Breast epithelium (tissue), 4 donors: ENCODE data around the gene MYO1A. TPM values are rescaled to one million over a fixed set of nuclear protein-coding genes. Genes with fewer than 3 reads are reported as not detected.

Experiments used
- DNase-seq, 2 donors: peaks; one replicate each; pipeline ENCODE4 v3.0.0-alpha.2; 2019; ENCODE audit warnings: low spot score in 2 of 2
- H3K27ac ChIP-seq, 2 donors: fragments of 200-600 bp; sonication (generic) in 1 of 2; one replicate each; pipeline ENCODE4 v1.5.1; 2016 to 2019; ENCODE audit warnings: mild to moderate bottlenecking in 1 of 2
- H3K27me3 ChIP-seq, 2 donors: fragments of 200-600 bp; sonication (generic) in 1 of 2; one replicate each; pipeline versions ENCODE4 v1.5.1 to v1.6.0; 2017 to 2019; ENCODE audit warnings: control low read depth in 1 of 2, mild to moderate bottlenecking in 1 of 2
- H3K36me3 ChIP-seq: fragments of 200-600 bp; one replicate; pipeline ENCODE4 v1.5.1; 2019
- H3K4me1 ChIP-seq, 2 donors: fragments of 200-600 bp; sonication (generic); one replicate each; pipeline ENCODE4 v1.5.1; 2016 to 2019; ENCODE audit warnings: control low read depth in 1 of 2
- H3K4me3 ChIP-seq, 3 donors: fragments of 200-600 bp; sonication (generic); 1 replicate in 2 of 3; 2 replicates in 1 of 3; pipeline ENCODE4 v1.5.1; 2016 to 2019; ENCODE audit warnings: mild to moderate bottlenecking in 3 of 3, moderate library complexity in 2 of 3
- H3K9me3 ChIP-seq, 2 donors: fragments of 200-600 bp; sonication (generic) in 1 of 2; one replicate each; pipeline ENCODE4 v1.5.1; 2016 to 2019; ENCODE audit warnings: control low read depth in 1 of 2
- POLR2A ChIP-seq: fragments of 450-650 bp; IDR thresholded peaks from one replicate; pipeline ENCODE4 v1.6.1; 2016; ENCODE audit warnings: antibody characterized with exemption, mild to moderate bottlenecking, moderate library complexity
- POLR2AphosphoS5 ChIP-seq, 3 donors: sonication (generic); formaldehyde crosslinking; IDR thresholded peaks; one replicate each; pipeline ENCODE4 v1.6.1; 2017; ENCODE audit warnings: antibody characterized with exemption in 3 of 3
- intact Hi-C: fragments of 100-400 bp; cut with DNase I; formaldehyde crosslinking; loops from one replicate; pipeline ENCODE4 v1.15.1; 2023; ENCODE audit warnings: low total_unique reads
- total RNA-seq, 3 donors: library from RNA; depleted of rRNA; stranded (reverse); fragments of >200 nt; gene quantifications; one replicate each; pipeline ENCODE4 v1.1.0, GENCODE V29; 2016
- TF ChIP-seq, protein P1 (sequence below), 3 donors: fragments of 450-650 bp; IDR thresholded peaks; one replicate each; pipeline ENCODE4 v1.5.1; 2016 to 2017; ENCODE audit warnings: antibody characterized with exemption in 3 of 3, mild to moderate bottlenecking in 3 of 3, moderate library complexity in 3 of 3

The MYO1A gene
- total RNA-seq, 3 donors from 2014 or later, result 0.15 to 2.2 (median 0.98) TPM

GRCh38 chr12:56979628-56980027 is 70.3 kb downstream of the MYO1A start:
- no peak overlapping the region for H3K27ac ChIP-seq
- intact Hi-C loops, result no loop called here
- no peaks in the 10 kb centered on the region for H3K36me3 ChIP-seq
- no peak for DNase-seq
- H3K9me3 ChIP-seq, result no peaks in the 10 kb centered on the region
- no peaks in the 10 kb centered on the region for H3K4me1 ChIP-seq
- H3K27me3 ChIP-seq, result no peaks in the 10 kb centered on the region
- TF ChIP-seq, protein P1, sequence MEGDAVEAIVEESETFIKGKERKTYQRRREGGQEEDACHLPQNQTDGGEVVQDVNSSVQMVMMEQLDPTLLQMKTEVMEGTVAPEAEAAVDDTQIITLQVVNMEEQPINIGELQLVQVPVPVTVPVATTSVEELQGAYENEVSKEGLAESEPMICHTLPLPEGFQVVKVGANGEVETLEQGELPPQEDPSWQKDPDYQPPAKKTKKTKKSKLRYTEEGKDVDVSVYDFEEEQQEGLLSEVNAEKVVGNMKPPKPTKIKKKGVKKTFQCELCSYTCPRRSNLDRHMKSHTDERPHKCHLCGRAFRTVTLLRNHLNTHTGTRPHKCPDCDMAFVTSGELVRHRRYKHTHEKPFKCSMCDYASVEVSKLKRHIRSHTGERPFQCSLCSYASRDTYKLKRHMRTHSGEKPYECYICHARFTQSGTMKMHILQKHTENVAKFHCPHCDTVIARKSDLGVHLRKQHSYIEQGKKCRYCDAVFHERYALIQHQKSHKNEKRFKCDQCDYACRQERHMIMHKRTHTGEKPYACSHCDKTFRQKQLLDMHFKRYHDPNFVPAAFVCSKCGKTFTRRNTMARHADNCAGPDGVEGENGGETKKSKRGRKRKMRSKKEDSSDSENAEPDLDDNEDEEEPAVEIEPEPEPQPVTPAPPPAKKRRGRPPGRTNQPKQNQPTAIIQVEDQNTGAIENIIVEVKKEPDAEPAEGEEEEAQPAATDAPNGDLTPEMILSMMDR (IDR thresholded peaks at IDR 0.05), result no peak
- TF ChIP-seq POLR2A (no peak), POLR2AphosphoS5 (IDR thresholded peaks at IDR 0.05) (no peak)
- no peak overlapping the region for H3K4me3 ChIP-seq

Other genes starting within 250 kb of the MYO1A start
- not detected for gene SDR9C7, start 115.7 kb downstream of the MYO1A start, total RNA-seq
- 1 to 10 TPM in 1 of 3 donors, under 1 TPM in 2; 0.48 to 1.3 (median 0.59) TPM for gene RDH16, start 92.5 kb downstream of the MYO1A start, total RNA-seq
- 1 to 10 TPM; 4.3 to 6.6 (median 6.1) TPM for gene ZBTB39, start 43.6 kb downstream of the MYO1A start, total RNA-seq
- gene TAC3, start 33.6 kb downstream of the MYO1A start, total RNA-seq, result not detected
- gene NEMP1, start 28.7 kb upstream of the MYO1A start, total RNA-seq, result 10 to 100 TPM in 2 of 3 donors, 1 to 10 TPM in 1; 6.9 to 13.3 (median 10.9) TPM
- gene NAB2, start 39.0 kb upstream of the MYO1A start, total RNA-seq, result 10 to 100 TPM in 2 of 3 donors, 1 to 10 TPM in 1; 9.0 to 33.2 (median 24.6) TPM
- 100 to 1,000 TPM; 139 to 147 (median 146) TPM for gene STAT6, start 61.2 kb upstream of the MYO1A start, total RNA-seq
- 100 to 1,000 TPM; 102 to 894 (median 240) TPM for gene LRP1, start 78.4 kb upstream of the MYO1A start, total RNA-seq
- gene LRP1-AS, start 97.5 kb upstream of the MYO1A start, total RNA-seq, result not detected
- under 1 TPM in 1 of 3 donors, not detected in 2; 0.33 TPM for gene NXPH4, start 166.7 kb upstream of the MYO1A start, total RNA-seq
- 10 to 100 TPM; 37.9 to 63.3 (median 46.7) TPM for gene SHMT2, start 179.6 kb upstream of the MYO1A start, total RNA-seq
- gene STAC3, start 201.1 kb upstream of the MYO1A start, total RNA-seq, result 1 to 10 TPM in 2 of 3 donors, under 1 TPM in 1; 0.98 to 3.2 (median 1.6) TPM